ENCODE results near the gene CCDC89. TPM values are rescaled to one million over a fixed set of nuclear protein-coding genes. Genes with fewer than 3 reads are reported as not detected.

Gene CCDC89
- total and polyA plus RNA-seq, 2 experiments from 2014 or later: 0.31 TPM; not detected in 1

GRCh38 chr11:85726381-85726780 is 40.4 kb upstream of the CCDC89 start (continued):
- TF ChIP-seq, protein P1, sequence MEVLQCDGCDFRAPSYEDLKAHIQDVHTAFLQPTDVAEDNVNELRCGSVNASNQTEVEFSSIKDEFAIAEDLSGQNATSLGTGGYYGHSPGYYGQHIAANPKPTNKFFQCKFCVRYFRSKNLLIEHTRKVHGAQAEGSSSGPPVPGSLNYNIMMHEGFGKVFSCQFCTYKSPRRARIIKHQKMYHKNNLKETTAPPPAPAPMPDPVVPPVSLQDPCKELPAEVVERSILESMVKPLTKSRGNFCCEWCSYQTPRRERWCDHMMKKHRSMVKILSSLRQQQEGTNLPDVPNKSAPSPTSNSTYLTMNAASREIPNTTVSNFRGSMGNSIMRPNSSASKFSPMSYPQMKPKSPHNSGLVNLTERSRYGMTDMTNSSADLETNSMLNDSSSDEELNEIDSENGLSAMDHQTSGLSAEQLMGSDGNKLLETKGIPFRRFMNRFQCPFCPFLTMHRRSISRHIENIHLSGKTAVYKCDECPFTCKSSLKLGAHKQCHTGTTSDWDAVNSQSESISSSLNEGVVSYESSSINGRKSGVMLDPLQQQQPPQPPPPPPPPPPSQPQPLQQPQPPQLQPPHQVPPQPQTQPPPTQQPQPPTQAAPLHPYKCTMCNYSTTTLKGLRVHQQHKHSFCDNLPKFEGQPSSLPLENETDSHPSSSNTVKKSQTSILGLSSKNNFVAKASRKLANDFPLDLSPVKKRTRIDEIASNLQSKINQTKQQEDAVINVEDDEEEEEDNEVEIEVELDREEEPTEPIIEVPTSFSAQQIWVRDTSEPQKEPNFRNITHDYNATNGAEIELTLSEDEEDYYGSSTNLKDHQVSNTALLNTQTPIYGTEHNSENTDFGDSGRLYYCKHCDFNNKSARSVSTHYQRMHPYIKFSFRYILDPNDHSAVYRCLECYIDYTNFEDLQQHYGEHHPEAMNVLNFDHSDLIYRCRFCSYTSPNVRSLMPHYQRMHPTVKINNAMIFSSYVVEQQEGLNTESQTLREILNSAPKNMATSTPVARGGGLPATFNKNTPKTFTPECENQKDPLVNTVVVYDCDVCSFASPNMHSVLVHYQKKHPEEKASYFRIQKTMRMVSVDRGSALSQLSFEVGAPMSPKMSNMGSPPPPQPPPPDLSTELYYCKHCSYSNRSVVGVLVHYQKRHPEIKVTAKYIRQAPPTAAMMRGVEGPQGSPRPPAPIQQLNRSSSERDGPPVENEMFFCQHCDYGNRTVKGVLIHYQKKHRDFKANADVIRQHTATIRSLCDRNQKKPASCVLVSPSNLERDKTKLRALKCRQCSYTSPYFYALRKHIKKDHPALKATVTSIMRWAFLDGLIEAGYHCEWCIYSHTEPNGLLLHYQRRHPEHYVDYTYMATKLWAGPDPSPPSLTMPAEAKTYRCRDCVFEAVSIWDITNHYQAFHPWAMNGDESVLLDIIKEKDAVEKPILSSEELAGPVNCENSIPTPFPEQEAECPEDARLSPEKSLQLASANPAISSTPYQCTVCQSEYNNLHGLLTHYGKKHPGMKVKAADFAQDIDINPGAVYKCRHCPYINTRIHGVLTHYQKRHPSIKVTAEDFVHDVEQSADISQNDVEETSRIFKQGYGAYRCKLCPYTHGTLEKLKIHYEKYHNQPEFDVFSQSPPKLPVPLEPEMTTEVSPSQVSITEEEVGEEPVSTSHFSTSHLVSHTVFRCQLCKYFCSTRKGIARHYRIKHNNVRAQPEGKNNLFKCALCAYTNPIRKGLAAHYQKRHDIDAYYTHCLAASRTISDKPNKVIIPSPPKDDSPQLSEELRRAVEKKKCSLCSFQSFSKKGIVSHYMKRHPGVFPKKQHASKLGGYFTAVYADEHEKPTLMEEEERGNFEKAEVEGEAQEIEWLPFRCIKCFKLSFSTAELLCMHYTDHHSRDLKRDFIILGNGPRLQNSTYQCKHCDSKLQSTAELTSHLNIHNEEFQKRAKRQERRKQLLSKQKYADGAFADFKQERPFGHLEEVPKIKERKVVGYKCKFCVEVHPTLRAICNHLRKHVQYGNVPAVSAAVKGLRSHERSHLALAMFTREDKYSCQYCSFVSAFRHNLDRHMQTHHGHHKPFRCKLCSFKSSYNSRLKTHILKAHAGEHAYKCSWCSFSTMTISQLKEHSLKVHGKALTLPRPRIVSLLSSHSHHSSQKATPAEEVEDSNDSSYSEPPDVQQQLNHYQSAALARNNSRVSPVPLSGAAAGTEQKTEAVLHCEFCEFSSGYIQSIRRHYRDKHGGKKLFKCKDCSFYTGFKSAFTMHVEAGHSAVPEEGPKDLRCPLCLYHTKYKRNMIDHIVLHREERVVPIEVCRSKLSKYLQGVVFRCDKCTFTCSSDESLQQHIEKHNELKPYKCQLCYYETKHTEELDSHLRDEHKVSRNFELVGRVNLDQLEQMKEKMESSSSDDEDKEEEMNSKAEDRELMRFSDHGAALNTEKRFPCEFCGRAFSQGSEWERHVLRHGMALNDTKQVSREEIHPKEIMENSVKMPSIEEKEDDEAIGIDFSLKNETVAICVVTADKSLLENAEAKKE (CRISPR knock-in tag; IDR thresholded peaks at IDR 0.05): no peak
- TF ChIP-seq, protein P2, sequence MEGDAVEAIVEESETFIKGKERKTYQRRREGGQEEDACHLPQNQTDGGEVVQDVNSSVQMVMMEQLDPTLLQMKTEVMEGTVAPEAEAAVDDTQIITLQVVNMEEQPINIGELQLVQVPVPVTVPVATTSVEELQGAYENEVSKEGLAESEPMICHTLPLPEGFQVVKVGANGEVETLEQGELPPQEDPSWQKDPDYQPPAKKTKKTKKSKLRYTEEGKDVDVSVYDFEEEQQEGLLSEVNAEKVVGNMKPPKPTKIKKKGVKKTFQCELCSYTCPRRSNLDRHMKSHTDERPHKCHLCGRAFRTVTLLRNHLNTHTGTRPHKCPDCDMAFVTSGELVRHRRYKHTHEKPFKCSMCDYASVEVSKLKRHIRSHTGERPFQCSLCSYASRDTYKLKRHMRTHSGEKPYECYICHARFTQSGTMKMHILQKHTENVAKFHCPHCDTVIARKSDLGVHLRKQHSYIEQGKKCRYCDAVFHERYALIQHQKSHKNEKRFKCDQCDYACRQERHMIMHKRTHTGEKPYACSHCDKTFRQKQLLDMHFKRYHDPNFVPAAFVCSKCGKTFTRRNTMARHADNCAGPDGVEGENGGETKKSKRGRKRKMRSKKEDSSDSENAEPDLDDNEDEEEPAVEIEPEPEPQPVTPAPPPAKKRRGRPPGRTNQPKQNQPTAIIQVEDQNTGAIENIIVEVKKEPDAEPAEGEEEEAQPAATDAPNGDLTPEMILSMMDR (conservative IDR thresholded peaks at IDR 0.05; ENCODE audit: low read depth in 2 of 2): no peak
- TF ChIP-seq, protein P3, sequence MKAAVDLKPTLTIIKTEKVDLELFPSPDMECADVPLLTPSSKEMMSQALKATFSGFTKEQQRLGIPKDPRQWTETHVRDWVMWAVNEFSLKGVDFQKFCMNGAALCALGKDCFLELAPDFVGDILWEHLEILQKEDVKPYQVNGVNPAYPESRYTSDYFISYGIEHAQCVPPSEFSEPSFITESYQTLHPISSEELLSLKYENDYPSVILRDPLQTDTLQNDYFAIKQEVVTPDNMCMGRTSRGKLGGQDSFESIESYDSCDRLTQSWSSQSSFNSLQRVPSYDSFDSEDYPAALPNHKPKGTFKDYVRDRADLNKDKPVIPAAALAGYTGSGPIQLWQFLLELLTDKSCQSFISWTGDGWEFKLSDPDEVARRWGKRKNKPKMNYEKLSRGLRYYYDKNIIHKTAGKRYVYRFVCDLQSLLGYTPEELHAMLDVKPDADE (IDR thresholded peaks at IDR 0.05): no peak
- TF ChIP-seq CREB1 (CRISPR knock-in tag; IDR thresholded peaks at IDR 0.05; ENCODE audit: low read depth) (no peak), EZH2phosphoT487 (IDR thresholded peaks at IDR 0.05; ENCODE audit: unreplicated experiment) (no peak), ZNF331 (CRISPR knock-in tag; IDR thresholded peaks at IDR 0.05; ENCODE audit: low read depth) (no peak), ZNF114 (CRISPR knock-in tag; IDR thresholded peaks at IDR 0.05) (no peak), POLR2AphosphoS5 (IDR thresholded peaks at IDR 0.05; ENCODE audit: low read depth) (no peak), EZH2 (IDR thresholded peaks at IDR 0.05; ENCODE audit: low read depth, unreplicated experiment) (no peak), JUNB (IDR thresholded peaks at IDR 0.05; ENCODE audit: unreplicated experiment) (no peak)

All from GM23338 (cell line).